Measurements from ENCODE around the gene MRPL33. TPM values are rescaled to one million over a fixed set of nuclear protein-coding genes. Genes with fewer than 3 reads are reported as not detected.

MRPL33 gene
- total and polyA plus RNA-seq, 5 donors, result 242 to 596 (median 305) TPM

- no peak for ATAC-seq
- intact Hi-C loops (cut with DNase I), result loop anchor here in 1 of 4 donors (10.0 kb wide), 1 partner anchor 95 kb away; no protein-coding TSS in a partner anchor
These were observed 38.3 kb downstream of the MRPL33 start for GRCh38 chr2:27809761-27810241.

GRCh38 chr2:27810455-27810854 is 38.9 kb downstream of the MRPL33 start:
- no peaks in the 10 kb centered on the region for H3K4me1 ChIP-seq (ENCODE audit: control insufficient read depth, insufficient read depth, low read length)
- no peak for DNase-seq
- H3K27ac ChIP-seq (ENCODE audit: low read length), result no peak overlapping the region
- no peaks in the 10 kb centered on the region for H3K9me3 ChIP-seq (ENCODE audit: control insufficient read depth, low read length)
- WGBS, result 85% methylated on average over 3 of the region's 3 CpGs
- no peak overlapping the region for H3K4me3 ChIP-seq (ENCODE audit: low read length)
- intact Hi-C loops (cut with DNase I), result loop anchor here in 1 of 4 donors (10.0 kb wide), 1 partner anchor 96 kb away; no protein-coding TSS in a partner anchor
- ATAC-seq, result no peak
- no peaks in the 10 kb centered on the region for H3K27me3 ChIP-seq (ENCODE audit: control insufficient read depth, insufficient read depth)

More at GRCh38 chr2:27809761-27810241, 38.3 kb downstream of the MRPL33 start:
- H3K27ac ChIP-seq (ENCODE audit: low read length), result no peak overlapping the region
- 62% methylated on average over 3 of the region's 3 CpGs for WGBS
- no peaks in the 10 kb centered on the region for H3K4me1 ChIP-seq (ENCODE audit: control insufficient read depth, insufficient read depth, low read length)
- H3K4me3 ChIP-seq (ENCODE audit: low read length), result no peak overlapping the region
- H3K27me3 ChIP-seq (ENCODE audit: control insufficient read depth, insufficient read depth), result no peaks in the 10 kb centered on the region
- no peak for DNase-seq
- H3K9me3 ChIP-seq (ENCODE audit: control insufficient read depth, low read length), result no peaks in the 10 kb centered on the region

GRCh38 chr2:27811768-27812167 is 40.2 kb downstream of the MRPL33 start:
- DNase-seq (no peak), ATAC-seq (no peak)
- Histone ChIP-seq H3K27ac (ENCODE audit: low read length) (no peak overlapping the region), H3K4me3 (ENCODE audit: low read length) (no peak overlapping the region), H3K9me3 (ENCODE audit: control insufficient read depth, low read length) (no peaks in the 10 kb centered on the region), H3K27me3 (ENCODE audit: control insufficient read depth, insufficient read depth) (no peaks in the 10 kb centered on the region), H3K4me1 (ENCODE audit: control insufficient read depth, insufficient read depth, low read length) (no peaks in the 10 kb centered on the region)
- intact Hi-C loops (cut with DNase I), result loop anchor here in 1 of 4 donors (10.0 kb wide), 1 partner anchor 97 kb away; no protein-coding TSS in a partner anchor
- 95% methylated on average over 1 of the region's 1 CpG for WGBS

DNA sequence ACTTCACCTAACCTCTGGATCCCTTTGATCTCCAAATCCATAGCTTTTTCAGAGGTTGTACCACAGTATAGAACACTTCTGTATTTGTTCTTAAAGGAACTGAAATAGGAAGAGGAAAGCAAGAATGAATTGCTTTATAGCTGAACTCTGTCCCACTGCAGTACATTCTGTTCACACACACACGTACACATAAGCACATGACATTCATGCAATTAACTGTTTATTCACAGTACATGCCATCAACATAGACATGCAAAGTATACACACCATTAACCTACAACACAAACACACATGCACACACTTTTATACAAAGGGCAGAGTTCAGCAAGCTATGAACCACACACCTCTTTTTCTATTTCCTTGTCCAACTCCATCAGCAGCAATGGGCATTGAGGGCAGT is 43.2 kb downstream of the MRPL33 start:
- no peaks in the 10 kb centered on the region for H3K9me3 ChIP-seq (ENCODE audit: control insufficient read depth, low read length)
- 52% methylated on average over 1 of the region's 1 CpG for WGBS
- no peaks in the 10 kb centered on the region for H3K27me3 ChIP-seq (ENCODE audit: control insufficient read depth, insufficient read depth)
- no peak for ATAC-seq
- H3K27ac ChIP-seq (ENCODE audit: low read length), result no peak overlapping the region
- H3K4me1 ChIP-seq (ENCODE audit: control insufficient read depth, insufficient read depth, low read length), result no peaks in the 10 kb centered on the region
- intact Hi-C loops (cut with DNase I), result loop anchor here in 1 of 4 donors (10.0 kb wide), 1 partner anchor 100 kb away; no protein-coding TSS in a partner anchor
- no peak overlapping the region for H3K4me3 ChIP-seq (ENCODE audit: low read length)
- DNase-seq, result no peak

GRCh38 chr2:27815860-27816438 is 44.4 kb downstream of the MRPL33 start:
- Histone ChIP-seq H3K9me3 (ENCODE audit: control insufficient read depth, low read length) (no peaks in the 10 kb centered on the region), H3K27ac (ENCODE audit: low read length) (no peak overlapping the region), H3K27me3 (ENCODE audit: control insufficient read depth, insufficient read depth) (no peaks in the 10 kb centered on the region), H3K4me1 (ENCODE audit: control insufficient read depth, insufficient read depth, low read length) (no peaks in the 10 kb centered on the region), H3K4me3 (ENCODE audit: low read length) (no peak overlapping the region)
- ATAC-seq (no peak), DNase-seq (no peak)
- 93% methylated on average over 4 of the region's 4 CpGs for WGBS
- intact Hi-C loops (cut with DNase I), result loop anchor here in 1 of 4 donors (10.0 kb wide), 1 partner anchor 101 kb away; no protein-coding TSS in a partner anchor

- WGBS, result 98% methylated on average over 1 of the region's 1 CpG
- H3K27ac ChIP-seq (ENCODE audit: low read length), result peak overlapping the region; percentile 42
- DNase-seq, result no peak
- H3K4me3 ChIP-seq (ENCODE audit: low read length), result no peak overlapping the region
- H3K4me1 ChIP-seq (ENCODE audit: control insufficient read depth, insufficient read depth, low read length), result no peaks in the 10 kb centered on the region
- peak; percentile 35 to 40 for ATAC-seq
- H3K9me3 ChIP-seq (ENCODE audit: control insufficient read depth, low read length), result no peaks in the 10 kb centered on the region
- no peaks in the 10 kb centered on the region for H3K27me3 ChIP-seq (ENCODE audit: control insufficient read depth, insufficient read depth)
- intact Hi-C loops (cut with DNase I), result no loop called here
These were observed 50.5 kb downstream of the MRPL33 start for GRCh38 chr2:27822049-27822448.

DNA sequence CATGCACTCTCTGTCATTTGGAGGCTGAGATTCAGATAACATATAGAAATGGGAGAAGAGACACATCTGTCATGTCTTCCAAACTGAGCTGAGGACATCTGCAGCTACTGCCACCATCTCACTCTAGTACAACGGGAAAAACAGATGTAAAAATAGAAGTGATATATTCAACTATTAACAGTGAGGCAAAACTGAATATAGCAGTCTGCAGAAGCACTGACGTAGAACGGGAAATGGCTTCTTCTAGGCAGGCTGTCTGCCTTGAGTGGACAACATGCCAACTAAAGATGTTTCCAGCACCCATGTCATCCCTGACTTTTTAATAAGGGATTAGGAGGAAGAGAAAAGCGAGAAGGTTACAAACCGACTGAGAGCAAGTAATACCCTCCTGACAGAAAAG is 51.6 kb downstream of the MRPL33 start:
- Histone ChIP-seq H3K9me3 (ENCODE audit: control insufficient read depth, low read length) (no peaks in the 10 kb centered on the region), H3K27me3 (ENCODE audit: control insufficient read depth, insufficient read depth) (no peaks in the 10 kb centered on the region), H3K27ac (ENCODE audit: low read length) (peak overlapping the region; percentile 61), H3K4me3 (ENCODE audit: low read length) (no peak overlapping the region), H3K4me1 (ENCODE audit: control insufficient read depth, insufficient read depth, low read length) (no peaks in the 10 kb centered on the region)
- intact Hi-C loops (cut with DNase I), result no loop called here
- ATAC-seq (peak; percentile 58 to 67), DNase-seq (no peak)
- WGBS, result 63% methylated on average over 5 of the region's 5 CpGs

GRCh38 chr2:27823569-27823968 is 52.0 kb downstream of the MRPL33 start:
- H3K9me3 ChIP-seq (ENCODE audit: control insufficient read depth, low read length), result no peaks in the 10 kb centered on the region
- ATAC-seq (peak; percentile 47 to 62), DNase-seq (no peak)
- intact Hi-C loops (cut with DNase I), result no loop called here
- no peaks in the 10 kb centered on the region for H3K4me1 ChIP-seq (ENCODE audit: control insufficient read depth, insufficient read depth, low read length)
- H3K4me3 ChIP-seq (ENCODE audit: low read length), result no peak overlapping the region
- 70% methylated on average over 5 of the region's 5 CpGs for WGBS
- peak overlapping the region; percentile 61 for H3K27ac ChIP-seq (ENCODE audit: low read length)
- no peaks in the 10 kb centered on the region for H3K27me3 ChIP-seq (ENCODE audit: control insufficient read depth, insufficient read depth)

DNA sequence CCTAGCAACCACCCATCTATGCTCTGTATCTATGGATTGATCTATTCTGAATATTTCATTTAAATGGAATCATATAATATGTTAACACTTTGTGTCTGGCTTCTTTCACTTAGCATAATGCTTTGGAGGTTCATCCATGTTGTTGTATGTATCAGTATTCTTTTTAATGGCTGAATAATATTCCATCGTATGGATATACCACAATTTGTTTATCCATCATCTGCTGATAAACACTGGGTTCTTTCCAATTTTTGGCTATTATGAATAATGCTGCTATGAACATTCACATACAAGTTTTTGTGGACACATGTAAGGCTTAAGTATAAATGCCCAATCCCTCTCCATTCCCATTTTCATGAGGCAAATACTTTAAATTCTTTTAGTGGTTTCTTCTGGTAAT is 52.9 kb downstream of the MRPL33 start:
- DNase-seq, result no peak
- H3K4me3 ChIP-seq (ENCODE audit: low read length), result no peak overlapping the region
- no peaks in the 10 kb centered on the region for H3K9me3 ChIP-seq (ENCODE audit: control insufficient read depth, low read length)
- H3K27me3 ChIP-seq (ENCODE audit: control insufficient read depth, insufficient read depth), result no peaks in the 10 kb centered on the region
- intact Hi-C loops (cut with DNase I), result no loop called here
- no peaks in the 10 kb centered on the region for H3K4me1 ChIP-seq (ENCODE audit: control insufficient read depth, insufficient read depth, low read length)
- ATAC-seq, result no peak
- H3K27ac ChIP-seq (ENCODE audit: low read length), result no peak overlapping the region
- 97% methylated on average over 1 of the region's 1 CpG for WGBS

DNA sequence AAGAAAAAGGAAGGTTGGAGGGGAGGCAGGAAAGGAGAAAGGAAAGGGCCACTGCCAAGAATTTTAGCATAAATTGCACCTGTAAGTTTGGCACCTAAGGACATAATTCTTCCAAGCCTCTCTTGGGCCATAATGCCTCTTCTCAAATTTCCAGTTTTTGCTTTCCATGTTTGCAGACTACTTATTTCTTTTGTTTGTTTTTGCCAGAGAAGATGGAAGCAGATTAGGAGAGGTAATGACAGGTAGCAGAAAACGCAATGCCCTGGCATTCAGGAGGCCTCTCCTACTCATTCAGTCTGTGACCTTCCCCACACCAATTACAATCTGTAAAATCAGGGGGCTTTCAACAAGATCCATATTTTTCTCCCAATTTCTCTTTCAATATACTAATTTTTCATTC is 56.8 kb downstream of the MRPL33 start:
- no peaks in the 10 kb centered on the region for H3K27me3 ChIP-seq (ENCODE audit: control insufficient read depth, insufficient read depth)
- 88% methylated on average over 1 of the region's 1 CpG for WGBS
- H3K4me3 ChIP-seq (ENCODE audit: low read length), result no peak overlapping the region
- DNase-seq, result no peak
- no peaks in the 10 kb centered on the region for H3K4me1 ChIP-seq (ENCODE audit: control insufficient read depth, insufficient read depth, low read length)
- no peaks in the 10 kb centered on the region for H3K9me3 ChIP-seq (ENCODE audit: control insufficient read depth, low read length)
- intact Hi-C loops (cut with DNase I), result no loop called here
- ATAC-seq, result no peak
- no peak overlapping the region for H3K27ac ChIP-seq (ENCODE audit: low read length)

Data from right cardiac atrium (tissue), 5 donors.